ENCODE data around the gene ANAPC7. TPM values are rescaled to one million over a fixed set of nuclear protein-coding genes. Genes with fewer than 3 reads are reported as not detected.
A peak's percentile ranks its signal among the peaks of the same experiment; 100 is the strongest.

The ANAPC7 gene
- total and polyA plus RNA-seq, 11 donors, result 26.5 to 41.3 (median 35.1) TPM

- Histone ChIP-seq H3K9me3 (no peaks in the 10 kb centered on the region), H3K4me3 (no peak overlapping the region), H3K27me3 (no peaks in the 10 kb centered on the region), H3K27ac (peak overlapping the region in 6 of 12 donors; percentile 26 to 57 (median 41)), H3K36me3 (peaks cover 3 to 91% (median 72%) of the 10 kb centered on the region in 9 donors), H3K4me1 (peaks cover 0 to 35% (median 19%) of the 10 kb centered on the region in 12 donors)
- DNase-seq (no peak), ATAC-seq (peak in 1 of 4 donors; percentile 19)
- intact Hi-C loops (cut with DNase I), result no loop called here
- TF ChIP-seq CTCF (IDR thresholded peaks at IDR 0.05) (no peak), POLR2A (IDR thresholded peaks at IDR 0.05) (no peak)
- WGBS, 4 donors, result 83 to 90% (median 88%) methylated on average over 13 of the region's 13 CpGs
Observed at GRCh38 chr12:110373962-110374611, 29.4 kb downstream of the ANAPC7 start.

DNA sequence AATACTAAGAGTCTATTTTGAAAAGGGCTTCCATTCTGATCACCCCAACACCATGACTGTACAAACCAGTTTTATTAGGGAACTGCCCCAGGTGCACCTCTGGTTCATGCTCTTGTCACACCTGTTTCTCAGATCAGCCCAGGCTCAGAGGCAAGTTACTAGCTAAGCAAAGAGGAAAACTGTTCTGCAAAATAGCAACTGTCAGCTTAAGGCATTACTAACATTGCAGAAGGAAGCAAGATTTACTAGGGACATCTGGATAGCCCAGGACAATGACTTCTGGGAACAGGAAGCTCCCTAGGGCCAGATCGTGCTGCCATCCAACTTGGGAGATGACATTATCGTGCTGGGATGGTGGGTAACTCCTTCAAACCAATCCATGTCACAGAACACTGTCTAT is 30.1 kb downstream of the ANAPC7 start:
- Histone ChIP-seq H3K9me3 (no peaks in the 10 kb centered on the region), H3K27me3 (no peaks in the 10 kb centered on the region), H3K4me1 (peaks cover 0 to 35% (median 19%) of the 10 kb centered on the region in 12 donors), H3K4me3 (no peak overlapping the region), H3K27ac (peak overlapping the region in 6 of 12 donors; percentile 26 to 57 (median 41)), H3K36me3 (peaks cover 3 to 85% (median 65%) of the 10 kb centered on the region in 9 donors)
- intact Hi-C loops (cut with DNase I), result no loop called here
- DNase-seq, result no peak
- ATAC-seq, result peak in 2 of 4 donors; percentile 3 to 9
- TF ChIP-seq CTCF (IDR thresholded peaks at IDR 0.05) (no peak), POLR2A (IDR thresholded peaks at IDR 0.05) (no peak)
- WGBS, 4 donors, result 36 to 56% (median 39%) methylated on average over 2 of the region's 2 CpGs

GRCh38 chr12:110373025-110373424 is 30.5 kb downstream of the ANAPC7 start:
- H3K36me3 ChIP-seq, result peaks cover 3 to 81% (median 61%) of the 10 kb centered on the region in 9 donors
- no peak overlapping the region for H3K4me3 ChIP-seq
- H3K4me1 ChIP-seq, result peaks cover 0 to 35% (median 19%) of the 10 kb centered on the region in 12 donors
- ATAC-seq (peak; percentile 52 to 70 (median 65)), DNase-seq (peak in 3 of 5 donors; percentile 29 to 76 (median 43))
- intact Hi-C loops (cut with DNase I), result no loop called here
- 54 to 73% (median 61%) methylated on average over 4 of the region's 4 CpGs for WGBS, 4 donors
- TF ChIP-seq POLR2A (IDR thresholded peaks at IDR 0.05), result no peak
- TF ChIP-seq CTCF (IDR thresholded peaks at IDR 0.05), result no peak
- H3K27ac ChIP-seq, result peak overlapping the region in 5 of 12 donors; percentile 26 to 57 (median 43)
- no peaks in the 10 kb centered on the region for H3K27me3 ChIP-seq
- no peaks in the 10 kb centered on the region for H3K9me3 ChIP-seq

DNA sequence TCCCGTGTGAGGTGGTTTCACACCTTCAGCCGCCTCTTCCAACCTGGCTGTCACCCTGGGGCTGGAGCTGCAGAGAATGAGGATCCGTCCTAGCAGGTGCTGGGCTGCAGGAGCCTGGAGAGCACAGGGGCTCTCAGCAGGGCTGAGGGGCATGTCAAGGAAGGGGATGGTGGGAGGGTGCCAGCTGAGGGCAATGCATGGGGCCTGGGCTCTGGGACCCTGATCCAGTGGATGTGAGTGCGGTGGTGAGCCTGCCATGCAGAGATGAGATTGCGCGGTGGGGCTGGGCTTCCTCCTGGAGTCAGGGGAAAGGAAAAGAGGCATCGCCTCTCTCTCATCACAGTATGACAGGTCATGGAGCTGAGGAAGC is 31.5 kb downstream of the ANAPC7 start:
- DNase-seq (no peak), ATAC-seq (no peak)
- intact Hi-C loops (cut with DNase I), result no loop called here
- 89 to 94% (median 92%) methylated on average over 7 of the region's 7 CpGs for WGBS, 4 donors
- Histone ChIP-seq H3K4me1 (peaks cover 0 to 41% (median 19%) of the 10 kb centered on the region in 12 donors), H3K4me3 (no peak overlapping the region), H3K27me3 (no peaks in the 10 kb centered on the region), H3K9me3 (no peaks in the 10 kb centered on the region), H3K27ac (peak overlapping the region in 1 of 12 donors; percentile 17), H3K36me3 (peaks cover 0 to 71% (median 52%) of the 10 kb centered on the region in 9 donors)
- TF ChIP-seq POLR2A (IDR thresholded peaks at IDR 0.05) (no peak), CTCF (IDR thresholded peaks at IDR 0.05) (no peak)
